ENCODE measurements around the gene GLI3.

Gene GLI3

DNA sequence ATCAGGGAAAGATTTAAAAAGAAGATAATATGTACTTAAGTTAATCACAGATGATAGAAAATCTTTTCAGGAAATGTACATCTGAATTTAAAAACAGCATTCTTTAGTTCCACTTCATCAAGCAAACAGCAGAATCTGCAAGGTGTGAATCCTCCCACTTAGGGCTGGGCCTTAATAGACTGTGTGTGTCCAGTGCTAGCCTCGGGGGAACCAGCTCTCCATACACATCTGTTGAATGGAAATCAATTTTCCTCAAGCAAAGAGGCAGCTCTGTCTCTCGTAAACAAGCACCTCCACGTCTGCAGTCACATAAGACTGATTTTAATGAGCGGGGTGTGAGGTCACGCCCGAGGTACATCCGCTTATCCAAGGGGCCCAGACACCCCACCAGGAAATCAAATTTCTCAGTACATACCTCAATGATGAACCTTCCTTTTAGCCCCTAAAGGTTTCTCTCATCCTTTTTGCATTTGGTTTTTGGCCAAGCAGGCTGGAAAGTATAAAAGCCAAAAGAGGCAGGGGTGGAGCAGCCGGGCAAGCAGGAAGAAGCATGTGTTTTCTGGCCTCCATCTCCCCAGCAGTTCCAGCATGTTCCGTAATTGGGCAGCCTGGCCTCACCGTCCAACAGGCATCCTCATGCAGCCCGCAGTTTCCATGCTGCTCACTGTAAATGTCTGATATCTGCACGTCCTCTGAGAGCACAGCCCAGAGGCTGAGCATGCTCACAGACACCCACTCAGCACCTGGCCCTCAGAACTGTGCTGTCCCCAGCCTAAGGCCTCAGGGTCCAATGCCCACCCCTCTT, 131.3 kb downstream of the GLI3 start:
- no peak for DNase-seq (ENCODE audit: low read depth in 2 of 3, low spot score in 1 of 3)

DNA sequence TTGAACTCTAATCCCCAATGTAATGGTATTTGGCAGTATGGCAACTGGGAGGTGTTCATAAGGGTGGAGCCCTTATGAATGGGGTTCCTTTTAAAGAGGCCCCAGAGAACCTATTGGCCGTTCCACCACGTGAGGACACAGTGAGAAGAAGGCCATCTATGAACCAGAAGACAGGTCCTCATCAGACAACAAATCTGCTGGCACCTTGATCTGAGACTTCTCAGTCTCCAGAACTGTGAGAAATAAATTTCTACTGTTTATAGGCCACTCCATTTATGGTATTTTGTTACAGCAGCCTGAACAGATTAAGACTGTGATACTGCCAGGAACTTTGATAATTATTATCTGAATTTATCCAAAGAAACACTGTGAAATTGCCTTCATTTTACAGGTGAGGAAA, 132.3 kb downstream of the GLI3 start:
- DNase-seq (ENCODE audit: low read depth in 2 of 3, low spot score in 1 of 3), result no peak

DNA sequence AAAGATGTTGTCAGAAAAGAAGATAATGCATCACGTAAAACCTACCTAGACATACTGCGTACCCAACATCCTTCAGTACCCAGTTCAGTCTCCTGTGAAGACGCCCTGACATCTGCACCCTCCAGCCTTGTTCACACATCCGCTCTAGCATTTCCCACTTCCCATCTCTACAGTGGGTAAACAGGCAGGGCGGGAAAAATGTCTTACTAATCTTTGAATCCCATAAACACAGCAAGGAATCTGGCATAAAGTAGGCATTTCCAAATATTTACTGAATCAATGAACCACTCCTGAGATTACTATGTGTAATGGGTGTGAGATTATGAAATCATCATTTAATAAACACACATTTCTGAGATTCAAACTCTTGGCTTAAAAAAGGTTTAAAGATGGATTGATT, 132.8 kb downstream of the GLI3 start:
- no peak for DNase-seq (ENCODE audit: low read depth in 2 of 3, low spot score in 1 of 3)

- no peak for DNase-seq (ENCODE audit: low read depth in 2 of 3, low spot score in 1 of 3)
These were observed 133.6 kb downstream of the GLI3 start for GRCh38 chr7:42103456-42103855.

GRCh38 chr7:42103020-42103419, 134.0 kb downstream of the GLI3 start:
- no peak for DNase-seq (ENCODE audit: low read depth in 2 of 3, low spot score in 1 of 3)

- no peak for DNase-seq (ENCODE audit: low read depth in 2 of 3, low spot score in 1 of 3)
These were observed 134.7 kb downstream of the GLI3 start for GRCh38 chr7:42102301-42102700.

GRCh38 chr7:42100156-42100508, 136.9 kb downstream of the GLI3 start:
- DNase-seq (ENCODE audit: low read depth in 2 of 3, low spot score in 1 of 3), result no peak

GRCh38 chr7:42099470-42100155, 137.4 kb downstream of the GLI3 start:
- DNase-seq (ENCODE audit: low read depth in 2 of 3, low spot score in 1 of 3), result no peak

GRCh38 chr7:42099066-42099465, 137.9 kb downstream of the GLI3 start:
- DNase-seq (ENCODE audit: low read depth in 2 of 3, low spot score in 1 of 3), result no peak

GRCh38 chr7:42097752-42098151, 139.3 kb downstream of the GLI3 start:
- DNase-seq (ENCODE audit: low read depth in 2 of 3, low spot score in 1 of 3), result no peak

GRCh38 chr7:42096681-42097561, 140.1 kb downstream of the GLI3 start:
- DNase-seq (ENCODE audit: low read depth in 2 of 3, low spot score in 1 of 3), result no peak

DNA sequence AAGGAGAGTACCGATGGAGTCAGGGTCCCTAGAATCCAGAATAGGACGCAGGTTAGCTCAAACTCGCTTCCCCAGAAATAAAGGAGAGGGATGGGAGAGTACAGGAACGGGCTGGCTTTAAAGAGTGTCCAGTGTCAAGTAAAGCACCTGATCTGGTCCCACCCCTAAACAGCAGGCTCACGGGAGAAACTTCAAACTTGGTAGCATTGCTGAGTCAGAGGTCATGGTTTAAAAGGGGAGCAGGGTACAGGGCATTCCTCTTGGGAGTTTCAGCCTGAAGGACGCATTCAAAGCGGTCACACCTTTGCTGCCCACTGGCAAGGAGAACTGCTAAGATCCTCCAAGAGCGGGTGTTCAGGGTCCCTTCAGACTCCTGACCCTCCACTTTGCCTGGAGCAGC, 140.7 kb downstream of the GLI3 start:
- no peak for DNase-seq (ENCODE audit: low read depth in 2 of 3, low spot score in 1 of 3)

DNA sequence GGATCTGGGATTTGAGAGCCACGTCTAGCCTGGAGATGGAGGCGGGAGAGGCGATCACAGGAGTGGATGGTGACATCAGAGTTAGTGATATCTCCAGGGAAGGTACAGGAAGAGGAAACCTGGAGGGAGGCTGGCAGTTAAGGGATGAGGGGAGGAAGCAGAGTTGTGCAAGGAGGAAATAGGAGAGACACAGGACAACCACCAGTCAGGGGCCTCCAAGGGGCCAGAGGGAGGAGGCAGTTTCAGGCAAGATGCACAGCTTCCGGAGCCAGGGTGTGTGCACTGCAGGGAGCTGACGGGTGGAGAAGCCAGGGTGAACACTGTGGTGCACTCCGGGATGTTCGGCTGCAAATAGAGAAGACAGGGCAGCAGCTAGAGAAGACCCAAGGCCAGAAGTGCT, 141.2 kb downstream of the GLI3 start:
- no peak for DNase-seq (ENCODE audit: low read depth in 2 of 3, low spot score in 1 of 3)

DNA sequence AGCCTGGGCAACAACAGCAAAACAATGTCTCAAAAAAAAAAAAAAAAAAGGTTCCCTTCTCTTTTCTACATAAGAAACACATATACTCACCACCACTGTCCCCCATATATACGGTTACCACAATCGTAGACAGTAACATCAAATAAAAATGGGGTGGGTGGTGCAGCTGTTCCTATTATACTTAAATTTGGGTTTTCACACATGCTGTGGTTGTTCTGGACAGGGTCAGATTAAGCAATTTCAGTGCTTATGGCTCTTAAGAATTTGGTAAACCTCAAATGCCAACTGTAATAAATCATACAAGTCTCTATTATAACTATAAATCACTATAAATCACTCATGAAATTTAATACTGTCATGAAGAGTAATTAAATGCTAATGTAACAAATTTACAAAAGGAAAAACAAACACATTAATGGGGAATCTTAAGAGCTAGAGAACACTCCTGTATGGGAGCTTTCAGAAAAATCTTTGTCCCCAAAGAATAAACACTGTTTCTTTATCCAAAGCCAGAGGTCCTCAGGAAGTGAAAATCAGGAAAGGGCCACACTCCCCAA, 143.6 kb downstream of the GLI3 start:
- no peak for DNase-seq (ENCODE audit: low read depth in 2 of 3, low spot score in 1 of 3)

DNA sequence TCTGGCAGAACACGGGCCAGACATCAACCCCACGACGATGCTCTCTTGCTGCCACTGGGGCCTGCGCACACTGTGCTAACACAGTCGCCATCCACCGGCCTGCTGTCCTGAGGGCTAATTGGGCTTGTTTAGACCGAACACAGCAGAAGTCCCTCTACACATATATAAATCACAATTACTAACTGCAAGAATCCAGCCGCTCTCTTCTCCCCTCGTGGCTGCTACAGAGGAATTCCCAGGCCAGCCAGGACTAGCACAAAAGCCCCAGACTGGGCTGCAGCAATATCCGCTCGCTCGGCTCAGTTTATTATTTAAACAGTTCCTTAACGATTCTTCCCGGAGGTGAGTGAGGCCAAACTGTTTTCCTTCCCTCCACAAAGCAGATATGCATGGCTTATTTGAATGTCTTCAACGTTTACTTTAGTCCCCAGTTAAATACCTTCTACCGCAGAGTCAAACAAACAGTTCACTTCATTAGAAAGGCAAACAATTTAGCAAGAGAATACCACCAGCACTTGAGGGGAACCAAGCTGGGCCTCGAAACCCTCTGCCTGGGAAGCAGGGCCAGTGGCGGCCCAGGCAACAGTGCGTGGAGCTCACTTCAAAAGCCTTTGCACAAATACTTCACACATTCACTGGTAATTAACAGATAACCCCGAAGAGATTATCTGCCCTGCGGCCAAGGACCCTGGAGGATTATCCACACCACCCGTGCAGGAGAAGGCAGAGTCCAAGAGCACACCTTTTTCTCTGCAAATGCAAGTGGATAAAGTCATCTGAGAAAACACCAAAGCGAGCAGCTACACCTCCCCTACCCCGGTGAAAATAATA, 145.3 kb downstream of the GLI3 start:
- no peak for DNase-seq (ENCODE audit: low read depth in 2 of 3, low spot score in 1 of 3)

DNA sequence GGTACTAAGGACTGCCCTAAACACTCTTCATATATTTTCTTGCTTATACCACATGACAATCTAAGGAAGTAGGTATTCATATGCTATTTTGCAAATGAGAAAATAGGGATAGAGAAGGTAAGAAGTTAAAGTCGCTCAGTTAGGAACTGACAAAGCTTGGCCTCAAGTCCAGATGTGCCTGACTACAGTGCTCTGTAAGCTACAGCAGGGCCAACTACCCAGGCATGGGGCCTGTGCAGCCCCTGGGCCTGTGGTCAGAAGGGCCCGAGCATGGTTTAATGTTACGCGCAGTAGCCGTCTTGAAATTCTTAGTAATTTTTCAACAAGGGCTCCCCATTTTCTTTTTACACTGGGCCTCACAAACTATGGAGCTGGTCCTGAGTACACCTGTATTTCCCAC, 146.2 kb downstream of the GLI3 start:
- DNase-seq (ENCODE audit: low read depth in 2 of 3, low spot score in 1 of 3), result no peak

- DNase-seq (ENCODE audit: low read depth in 2 of 3, low spot score in 1 of 3), result no peak
These were observed 147.0 kb downstream of the GLI3 start for GRCh38 chr7:42090056-42090455.

GRCh38 chr7:42087616-42088015, 149.4 kb downstream of the GLI3 start:
- DNase-seq (ENCODE audit: low read depth in 2 of 3, low spot score in 1 of 3), result no peak

DNA sequence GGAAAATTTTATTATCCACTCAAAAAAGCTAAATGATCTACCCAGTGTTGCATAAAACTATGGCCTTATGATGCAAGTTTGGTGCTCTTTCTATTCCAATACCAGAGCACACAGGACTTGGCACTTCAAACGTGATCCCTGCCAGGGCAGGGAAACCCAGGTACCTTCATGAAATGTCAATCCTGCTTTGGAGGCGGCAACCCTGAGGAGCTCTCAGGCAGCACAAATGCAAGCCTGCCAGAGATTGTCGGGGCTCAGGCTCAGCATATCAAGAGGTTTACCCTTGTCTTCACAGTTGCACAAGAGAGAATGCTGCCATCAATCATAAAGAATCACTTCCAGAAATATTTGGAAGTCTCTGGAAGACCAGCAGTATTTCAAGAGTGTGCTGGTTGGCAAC, 151.5 kb downstream of the GLI3 start:
- DNase-seq (ENCODE audit: low read depth in 2 of 3, low spot score in 1 of 3), result no peak

DNA sequence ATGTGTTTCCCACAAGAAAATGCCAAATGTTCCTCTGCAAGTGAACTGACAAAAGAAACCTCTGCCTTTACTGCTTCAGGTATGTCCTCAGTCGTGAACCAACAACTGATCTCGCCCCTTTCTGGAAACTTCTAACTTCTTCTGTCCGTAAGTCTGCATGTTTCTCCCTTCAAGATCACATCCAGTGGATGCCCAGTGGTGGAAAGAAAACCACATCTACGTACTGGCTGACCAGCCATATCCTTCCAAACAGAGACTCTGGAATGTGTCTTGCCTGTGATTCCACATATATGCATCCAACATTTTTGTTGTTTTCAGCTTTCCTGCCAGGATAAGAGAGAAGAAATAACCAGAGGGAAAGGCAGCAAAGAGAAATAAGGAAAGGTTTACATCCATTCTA, 152.7 kb downstream of the GLI3 start:
- DNase-seq (ENCODE audit: low read depth in 2 of 3, low spot score in 1 of 3), result no peak

DNA sequence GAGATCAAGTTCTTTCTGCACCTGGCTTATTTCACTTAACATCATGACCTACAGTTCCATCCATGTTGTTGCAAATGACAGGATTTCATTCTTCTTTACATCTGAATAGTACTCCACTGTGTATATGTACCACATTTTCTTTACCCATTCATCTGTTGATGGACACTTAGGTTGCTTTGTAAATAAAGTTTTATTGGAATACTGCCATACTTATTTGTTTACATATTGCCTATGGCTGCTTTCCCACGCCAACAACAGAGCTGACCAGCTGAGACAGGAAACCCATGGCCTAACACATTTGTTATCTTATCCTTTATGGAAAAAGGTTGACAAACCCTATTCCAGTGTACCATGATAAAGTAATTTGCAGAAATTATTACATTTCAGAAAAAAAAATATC, 153.7 kb downstream of the GLI3 start:
- DNase-seq (ENCODE audit: low read depth in 2 of 3, low spot score in 1 of 3), result no peak
